Ishikawa (cell line): ENCODE measurements around the gene MIF.

Source experiments
- CEBPB ChIP-seq: IDR thresholded peaks from 2 replicates; pipeline ENCODE4 v1.6.1; 2012
- CREB1 ChIP-seq: IDR thresholded peaks from 2 replicates; pipeline ENCODE4 v1.6.1; 2012; ENCODE audit warnings: low read depth
- EGR1 ChIP-seq: IDR thresholded peaks from 2 replicates; pipeline ENCODE4 v1.6.1; 2012
- EP300 ChIP-seq: IDR thresholded peaks from 2 replicates; pipeline ENCODE4 v1.6.1; 2012; ENCODE audit warnings: borderline replicate concordance
- FOXM1 ChIP-seq: IDR thresholded peaks from 2 replicates; pipeline ENCODE4 v1.6.1; 2012; ENCODE audit warnings: low read depth, borderline replicate concordance
- NFIC ChIP-seq: IDR thresholded peaks from 2 replicates; pipeline ENCODE4 v1.6.1; 2012
- RAD21 ChIP-seq: IDR thresholded peaks from 2 replicates; pipeline ENCODE4 v1.6.1; 2012; ENCODE audit warnings: low read depth
- TAF1 ChIP-seq: IDR thresholded peaks from 2 replicates; pipeline ENCODE4 v1.6.1; 2012; ENCODE audit warnings: low read depth, mild to moderate bottlenecking
- TCF12 ChIP-seq: IDR thresholded peaks from 2 replicates; pipeline ENCODE4 v1.6.1; 2012; ENCODE audit warnings: low read depth
- TEAD4 ChIP-seq: IDR thresholded peaks from 2 replicates; pipeline ENCODE4 v1.6.1; 2012
- TF ChIP-seq, protein P1 (sequence below): IDR thresholded peaks from 2 replicates; pipeline ENCODE4 v1.6.1; 2012
- TF ChIP-seq, protein P2 (sequence below): IDR thresholded peaks from 2 replicates; pipeline ENCODE4 v1.6.1; 2012; ENCODE audit warnings: low read depth, mild to moderate bottlenecking
- TF ChIP-seq, protein P3 (sequence below): IDR thresholded peaks from 2 replicates; pipeline ENCODE4 v1.6.1; 2012

DNA sequence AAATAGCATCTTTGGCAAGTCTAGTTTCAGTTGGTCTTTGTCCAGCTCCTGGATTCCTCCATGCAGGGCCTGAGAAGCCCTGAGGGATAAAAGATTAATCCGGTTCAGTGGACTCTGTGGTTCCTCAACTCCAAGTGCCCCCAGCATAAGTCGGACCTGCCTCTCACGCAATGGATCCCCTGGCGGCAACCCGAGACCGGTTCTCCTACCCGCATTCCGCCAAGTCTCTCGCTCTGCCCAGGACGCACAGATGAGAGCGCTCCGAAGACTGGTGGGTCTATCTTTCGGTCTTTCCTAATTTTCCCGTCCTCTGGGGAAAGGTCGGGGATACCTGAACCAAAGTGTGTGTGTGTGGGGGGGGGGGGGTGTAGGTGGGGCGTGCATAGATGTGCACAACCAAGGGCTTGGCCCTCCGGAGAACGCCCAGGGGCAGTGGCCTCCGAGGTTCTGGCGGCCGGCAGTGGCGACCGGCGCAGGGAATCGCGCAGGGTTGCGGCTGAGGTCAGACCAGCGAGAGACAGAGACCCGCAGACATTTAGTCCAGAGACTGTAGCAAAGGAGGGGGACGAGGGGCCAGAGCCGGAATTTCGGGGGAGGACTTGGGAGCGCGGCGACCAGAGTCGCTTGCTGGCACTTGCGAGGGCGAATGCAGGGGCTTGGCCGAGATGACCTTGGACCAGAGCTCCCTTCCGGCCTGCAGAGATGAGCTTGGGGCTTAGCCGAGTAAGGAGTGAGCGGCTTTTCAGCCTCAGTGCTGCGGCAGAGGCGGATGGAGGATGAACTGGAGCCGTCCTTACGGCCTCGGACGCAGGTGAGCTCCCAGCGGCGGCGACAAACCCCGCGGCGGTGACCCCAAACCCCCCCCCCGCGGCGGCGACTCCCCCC is 37.2 kb upstream of the MIF start:
- no peak for TF ChIP-seq EP300
- TF ChIP-seq CREB1: no peak
- TF ChIP-seq, protein P1, sequence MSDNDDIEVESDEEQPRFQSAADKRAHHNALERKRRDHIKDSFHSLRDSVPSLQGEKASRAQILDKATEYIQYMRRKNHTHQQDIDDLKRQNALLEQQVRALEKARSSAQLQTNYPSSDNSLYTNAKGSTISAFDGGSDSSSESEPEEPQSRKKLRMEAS: no peak
- no peak for TF ChIP-seq CEBPB
- no peak for TF ChIP-seq TEAD4
- no peak for TF ChIP-seq TCF12
- no peak for TF ChIP-seq EGR1
- TF ChIP-seq FOXM1: no peak
- TF ChIP-seq RAD21: no peak
- TF ChIP-seq TAF1: no peak
- TF ChIP-seq, protein P2, sequence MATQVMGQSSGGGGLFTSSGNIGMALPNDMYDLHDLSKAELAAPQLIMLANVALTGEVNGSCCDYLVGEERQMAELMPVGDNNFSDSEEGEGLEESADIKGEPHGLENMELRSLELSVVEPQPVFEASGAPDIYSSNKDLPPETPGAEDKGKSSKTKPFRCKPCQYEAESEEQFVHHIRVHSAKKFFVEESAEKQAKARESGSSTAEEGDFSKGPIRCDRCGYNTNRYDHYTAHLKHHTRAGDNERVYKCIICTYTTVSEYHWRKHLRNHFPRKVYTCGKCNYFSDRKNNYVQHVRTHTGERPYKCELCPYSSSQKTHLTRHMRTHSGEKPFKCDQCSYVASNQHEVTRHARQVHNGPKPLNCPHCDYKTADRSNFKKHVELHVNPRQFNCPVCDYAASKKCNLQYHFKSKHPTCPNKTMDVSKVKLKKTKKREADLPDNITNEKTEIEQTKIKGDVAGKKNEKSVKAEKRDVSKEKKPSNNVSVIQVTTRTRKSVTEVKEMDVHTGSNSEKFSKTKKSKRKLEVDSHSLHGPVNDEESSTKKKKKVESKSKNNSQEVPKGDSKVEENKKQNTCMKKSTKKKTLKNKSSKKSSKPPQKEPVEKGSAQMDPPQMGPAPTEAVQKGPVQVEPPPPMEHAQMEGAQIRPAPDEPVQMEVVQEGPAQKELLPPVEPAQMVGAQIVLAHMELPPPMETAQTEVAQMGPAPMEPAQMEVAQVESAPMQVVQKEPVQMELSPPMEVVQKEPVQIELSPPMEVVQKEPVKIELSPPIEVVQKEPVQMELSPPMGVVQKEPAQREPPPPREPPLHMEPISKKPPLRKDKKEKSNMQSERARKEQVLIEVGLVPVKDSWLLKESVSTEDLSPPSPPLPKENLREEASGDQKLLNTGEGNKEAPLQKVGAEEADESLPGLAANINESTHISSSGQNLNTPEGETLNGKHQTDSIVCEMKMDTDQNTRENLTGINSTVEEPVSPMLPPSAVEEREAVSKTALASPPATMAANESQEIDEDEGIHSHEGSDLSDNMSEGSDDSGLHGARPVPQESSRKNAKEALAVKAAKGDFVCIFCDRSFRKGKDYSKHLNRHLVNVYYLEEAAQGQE: no peak
- TF ChIP-seq, protein P3, sequence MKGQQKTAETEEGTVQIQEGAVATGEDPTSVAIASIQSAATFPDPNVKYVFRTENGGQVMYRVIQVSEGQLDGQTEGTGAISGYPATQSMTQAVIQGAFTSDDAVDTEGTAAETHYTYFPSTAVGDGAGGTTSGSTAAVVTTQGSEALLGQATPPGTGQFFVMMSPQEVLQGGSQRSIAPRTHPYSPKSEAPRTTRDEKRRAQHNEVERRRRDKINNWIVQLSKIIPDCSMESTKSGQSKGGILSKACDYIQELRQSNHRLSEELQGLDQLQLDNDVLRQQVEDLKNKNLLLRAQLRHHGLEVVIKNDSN: no peak
- TF ChIP-seq NFIC: no peak
